H9 (cell line): ENCODE results near the gene PEG3. TPM values are rescaled to one million over a fixed set of nuclear protein-coding genes. Genes with fewer than 3 reads are reported as not detected.
"Not testable (repeated sequence)": the region's sequence is repeated elsewhere in the genome, so short reads cannot be mapped to it uniquely, and the experiment has no call there.

Experiments used
- DNase-seq: peaks from one replicate; pipeline ENCODE4 v3.0.0-alpha.2; 2017
- H2AFZ ChIP-seq: one replicate; pipeline ENCODE4 v1.6.1; 2013; ENCODE audit warnings: mild to moderate bottlenecking, low read length, control low read depth, moderate library complexity
- H2AK5ac ChIP-seq: 2 replicates; pipeline ENCODE4 v1.6.1; 2013; ENCODE audit warnings: low read length, control low read depth, mixed read lengths; ENCODE audit not compliant: insufficient read length
- H2BK120ac ChIP-seq: one replicate; pipeline ENCODE4 v1.6.1; 2013; ENCODE audit warnings: low read depth, mild to moderate bottlenecking, low read length, control low read depth, inconsistent platforms; ENCODE audit not compliant: poor library complexity, severe bottlenecking
- H2BK12ac ChIP-seq: 2 replicates; pipeline ENCODE4 v1.6.1; 2013; ENCODE audit warnings: low read length, control low read depth, mixed read lengths, low read depth; ENCODE audit not compliant: insufficient read length
- H2BK15ac ChIP-seq: 2 replicates; pipeline ENCODE4 v1.6.1; 2013; ENCODE audit warnings: low read depth, low read length, control low read depth
- H2BK20ac ChIP-seq: one replicate; pipeline ENCODE4 v1.6.1; 2013; ENCODE audit warnings: low read depth, mild to moderate bottlenecking, low read length, control low read depth, inconsistent platforms; ENCODE audit not compliant: poor library complexity, severe bottlenecking
- H2BK5ac ChIP-seq: 2 replicates; pipeline ENCODE4 v1.6.1; 2013; ENCODE audit warnings: low read length, control low read depth, mixed read lengths; ENCODE audit not compliant: insufficient read length
- H3K14ac ChIP-seq: 2 replicates; pipeline ENCODE4 v1.6.1; 2013; ENCODE audit warnings: low read length, control low read depth; ENCODE audit not compliant: insufficient read depth
- H3K18ac ChIP-seq: 2 replicates; pipeline ENCODE4 v1.6.1; 2013; ENCODE audit warnings: low read depth, mild to moderate bottlenecking, mixed read lengths, low read length, control low read depth; ENCODE audit not compliant: insufficient read length
- H3K23ac ChIP-seq: 2 replicates; pipeline ENCODE4 v1.6.1; 2013; ENCODE audit warnings: low read length, control low read depth, mixed read lengths, low read depth; ENCODE audit not compliant: insufficient read length
- H3K23me2 ChIP-seq: 2 replicates; pipeline ENCODE4 v1.6.1; 2013; ENCODE audit warnings: low read depth, mild to moderate bottlenecking, mixed read lengths, low read length, control low read depth; ENCODE audit not compliant: insufficient read length, poor library complexity, severe bottlenecking
- H3K27ac ChIP-seq: 2 replicates; pipeline ENCODE4 v1.5.1; 2013; ENCODE audit warnings: low read length, control low read depth, mixed read lengths, low read depth; ENCODE audit not compliant: insufficient read length
- H3K27me3 ChIP-seq: 2 replicates; pipeline ENCODE4 v1.6.1; 2013; ENCODE audit warnings: low read length, control low read depth, inconsistent platforms; ENCODE audit not compliant: insufficient read depth
- H3K4ac ChIP-seq: 2 replicates; pipeline ENCODE4 v1.6.1; 2013; ENCODE audit warnings: low read depth, mild to moderate bottlenecking, control low read depth, inconsistent platforms, low read length, moderate library complexity
- H3K4me1 ChIP-seq: 2 replicates; pipeline ENCODE4 v1.6.1; 2013; ENCODE audit warnings: low read length, control low read depth, inconsistent platforms; ENCODE audit not compliant: insufficient read depth
- H3K4me2 ChIP-seq: 2 replicates; pipeline ENCODE4 v1.6.1; 2013; ENCODE audit warnings: low read length, control low read depth, mixed read lengths; ENCODE audit not compliant: insufficient read length, insufficient read depth
- H3K56ac ChIP-seq: 2 replicates; pipeline ENCODE4 v1.6.1; 2013; ENCODE audit warnings: low read depth, mild to moderate bottlenecking, mixed read lengths, low read length, control low read depth; ENCODE audit not compliant: insufficient read length
- H3K79me1 ChIP-seq: 2 replicates; pipeline ENCODE4 v1.6.1; 2013; ENCODE audit warnings: low read depth, mild to moderate bottlenecking, moderate library complexity, low read length, control low read depth, inconsistent platforms; ENCODE audit not compliant: insufficient read depth, poor library complexity, severe bottlenecking
- H3K79me2 ChIP-seq: 2 replicates; pipeline ENCODE4 v1.6.1; 2013; ENCODE audit warnings: low read length, control low read depth, inconsistent platforms; ENCODE audit not compliant: insufficient read depth
- H3K9ac ChIP-seq: 2 replicates; pipeline ENCODE4 v1.6.1; 2013; ENCODE audit warnings: low read length, control low read depth, mixed read lengths; ENCODE audit not compliant: insufficient read length; ENCODE audit errors: extremely low read depth
- H3K9me3 ChIP-seq: one replicate; pipeline ENCODE4 v1.6.1; 2013; ENCODE audit warnings: low read depth, low read length, inconsistent platforms; ENCODE audit not compliant: control insufficient read depth
- H3T11ph ChIP-seq: one replicate; pipeline ENCODE4 v1.6.1; 2013; ENCODE audit warnings: mild to moderate bottlenecking, low read length, control low read depth, inconsistent platforms
- H4K20me1 ChIP-seq: one replicate; pipeline ENCODE4 v1.6.1; 2013; ENCODE audit not compliant: control insufficient read depth, insufficient read length, insufficient read depth
- H4K5ac ChIP-seq: 2 replicates; pipeline ENCODE4 v1.6.1; 2013; ENCODE audit warnings: low read depth, mild to moderate bottlenecking, mixed read lengths, low read length, control low read depth; ENCODE audit not compliant: insufficient read length
- H4K8ac ChIP-seq: replicated peaks from 2 replicates; pipeline ENCODE4 v1.6.1; 2013; ENCODE audit warnings: low read length, control low read depth, mixed read lengths, low read depth; ENCODE audit not compliant: insufficient read length
- H4K91ac ChIP-seq: 2 replicates; pipeline ENCODE4 v1.6.1; 2013; ENCODE audit warnings: low read depth, mild to moderate bottlenecking, moderate library complexity, mixed read lengths, low read length, control low read depth; ENCODE audit not compliant: insufficient read length
- H3K27ac Mint-ChIP-seq, 3 experiments: 2 replicates in 2 of 3; 3 replicates in 1 of 3; pipeline ENCODE4 v1.8.0; 2020 to 2021; ENCODE audit warnings: mixed read lengths in 3 of 3, mild to moderate bottlenecking in 1 of 3, moderate library complexity in 1 of 3
- H3K27me3 Mint-ChIP-seq: 2 replicates; pipeline ENCODE4 v1.8.0; 2021; ENCODE audit warnings: low read depth, mild to moderate bottlenecking, moderate library complexity, mixed read lengths
- H3K36me3 Mint-ChIP-seq, 3 experiments: 2 replicates in 2 of 3; 3 replicates in 1 of 3; pipeline ENCODE4 v1.8.0; 2020 to 2021; ENCODE audit warnings: low read depth in 3 of 3, mixed read lengths in 3 of 3; ENCODE audit not compliant: insufficient read depth in 1 of 3
- H3K4me1 Mint-ChIP-seq, 2 experiments: 2 replicates each; pipeline ENCODE4 v1.8.0; 2020; ENCODE audit warnings: mixed read lengths in 2 of 2
- H3K4me3 Mint-ChIP-seq, 2 experiments: 2 replicates in 1 of 2; 3 replicates in 1 of 2; pipeline ENCODE4 v1.8.0; 2020 to 2021; ENCODE audit warnings: mild to moderate bottlenecking in 2 of 2, mixed read lengths in 2 of 2, moderate library complexity in 1 of 2
- H3K9me3 Mint-ChIP-seq, 2 experiments: 2 replicates in 1 of 2; 3 replicates in 1 of 2; pipeline ENCODE4 v1.8.0; 2020; ENCODE audit warnings: mild to moderate bottlenecking in 2 of 2, mixed read lengths in 2 of 2, moderate library complexity in 1 of 2
- CTCF ChIP-seq: fragments of 200-600 bp; sonication (generic); conservative IDR thresholded peaks from 3 replicates; pipeline ENCODE4 v1.8.0; 2021; ENCODE audit warnings: antibody characterized with exemption, mild to moderate bottlenecking
- WGBS: extraction: QIAGEN DNeasy Blood & Tissue Kit; methylation state at CpG from one replicate; pipeline ENCODE4 v1.1.7; 2013; ENCODE audit warnings: missing lambda C conversion rate, low lambda C conversion rate, mixed read lengths; ENCODE audit not compliant: insufficient read length; ENCODE audit errors: extremely low coverage; 5-methylcytosine and 5-hydroxymethylcytosine counted together
- total RNA-seq: library from RNA; stranded (reverse); gene quantifications from 2 replicates; pipeline ENCODE4 v1.2.1, GENCODE V29; 2021

Gene PEG3
- total RNA-seq, 1 experiment from 2014 or later, result not detected

GRCh38 chr19:56862741-56863140, 22.2 kb upstream of the PEG3 start:
- no peak overlapping the region for H2BK5ac ChIP-seq
- H3K36me3 Mint-ChIP-seq, result peaks cover 0 to 23% (median 1%) of the 10 kb centered on the region in 3 experiments; a peak in 6 of 7 replicates
- H3K27me3 Mint-ChIP-seq, result peaks cover 1% of the 10 kb centered on the region; the same call in 1 of the 2 replicates
- no peak overlapping the region for H3K27ac Mint-ChIP-seq
- H4K91ac ChIP-seq, result no peak overlapping the region
- H3K9me3 ChIP-seq, result peaks cover 69% of the 10 kb centered on the region
- no peak overlapping the region for H3K4me2 ChIP-seq
- H2BK120ac ChIP-seq, result no peak overlapping the region
- no peak overlapping the region for H3K56ac ChIP-seq
- no peak overlapping the region for H3K27ac ChIP-seq
- no peak overlapping the region for H2BK20ac ChIP-seq
- no peaks in the 10 kb centered on the region for H3K4me1 ChIP-seq
- H2BK12ac ChIP-seq, result no peak overlapping the region
- H3K4me1 Mint-ChIP-seq, result no peaks in the 10 kb centered on the region
- no peak overlapping the region for H3T11ph ChIP-seq
- no peak overlapping the region for H3K4me3 Mint-ChIP-seq
- no peak overlapping the region for H2AK5ac ChIP-seq
- no CpG with 5 or more reads among the region's 4 CpGs for WGBS
- H2AFZ ChIP-seq, result no peak overlapping the region
- H3K18ac ChIP-seq, result no peak overlapping the region
- peaks cover 87 to 93% of the 10 kb centered on the region in 2 experiments for H3K9me3 Mint-ChIP-seq
- H3K23me2 ChIP-seq, result no peaks in the 10 kb centered on the region
- H2BK15ac ChIP-seq, result no peak overlapping the region
- no peak overlapping the region for H3K14ac ChIP-seq
- H3K79me1 ChIP-seq, result no peaks in the 10 kb centered on the region
- H3K4ac ChIP-seq, result no peak overlapping the region
- H3K79me2 ChIP-seq, result no peaks in the 10 kb centered on the region
- H4K20me1 ChIP-seq, result no peaks in the 10 kb centered on the region
- no peak for TF ChIP-seq CTCF
- no peak overlapping the region for H4K5ac ChIP-seq
- no peak overlapping the region for H3K23ac ChIP-seq
- no peak overlapping the region for H4K8ac ChIP-seq
- H3K9ac ChIP-seq, result no peak overlapping the region
- H3K27me3 ChIP-seq, result no peaks in the 10 kb centered on the region
- no peak for DNase-seq

GRCh38 chr19:56860409-56860808, 19.9 kb upstream of the PEG3 start:
- H4K8ac ChIP-seq, H2BK12ac ChIP-seq: not testable (repeated sequence)
- peaks cover 88 to 93% of the 10 kb centered on the region in 2 experiments for H3K9me3 Mint-ChIP-seq

More at GRCh38 chr19:56860409-56860808, 19.9 kb upstream of the PEG3 start:
- not testable (repeated sequence) for H2BK20ac ChIP-seq, H3K14ac ChIP-seq, H4K91ac ChIP-seq, H3K27me3 Mint-ChIP-seq, DNase-seq, H2AFZ ChIP-seq, H3K23me2 ChIP-seq, H3K4me3 Mint-ChIP-seq, H3K4ac ChIP-seq, H3K27me3 ChIP-seq, H4K5ac ChIP-seq, H2AK5ac ChIP-seq, H3K27ac ChIP-seq, H2BK5ac ChIP-seq, H3K56ac ChIP-seq, H3K4me1 ChIP-seq, H3K4me1 Mint-ChIP-seq, H3K4me2 ChIP-seq, H2BK15ac ChIP-seq, H4K20me1 ChIP-seq, H3K79me1 ChIP-seq, H3K23ac ChIP-seq, H3K79me2 ChIP-seq, H2BK120ac ChIP-seq, H3K18ac ChIP-seq, H3T11ph ChIP-seq, H3K27ac Mint-ChIP-seq, H3K9ac ChIP-seq
- peaks cover 83% of the 10 kb centered on the region for H3K9me3 ChIP-seq
- no CpG with 5 or more reads among the region's 10 CpGs for WGBS
- peaks cover 0 to 24% (median 3%) of the 10 kb centered on the region in 3 experiments; a peak in 6 of 7 replicates for H3K36me3 Mint-ChIP-seq
